MV-4-11 (cell line): ENCODE measurements around the gene SLC25A43.
"Not testable (repeated sequence)": the region's sequence is repeated elsewhere in the genome, so short reads cannot be mapped to it uniquely, and the experiment has no call there.

Experiments
- DNase-seq: peaks from one replicate; lab custom pipeline; 2025; lab: John Stamatoyannopoulos, UW

The SLC25A43 gene

GRCh38 chrX:119468551-119469312 lies 69.6 kb downstream of the SLC25A43 start:
- peak; percentile 64 for DNase-seq

- no peak for DNase-seq
Measured at GRCh38 chrX:119469313-119469635, 70.1 kb downstream of the SLC25A43 start.

- no peak for DNase-seq
Measured at GRCh38 chrX:119474615-119475388, 75.7 kb downstream of the SLC25A43 start.

GRCh38 chrX:119475389-119476101 lies 76.4 kb downstream of the SLC25A43 start:
- peak; percentile 37 for DNase-seq

- peak; percentile 10 for DNase-seq
Measured at GRCh38 chrX:119477812-119478232, 78.7 kb downstream of the SLC25A43 start.

GRCh38 chrX:119478504-119478903 lies 79.4 kb downstream of the SLC25A43 start:
- DNase-seq: no peak

GRCh38 chrX:119479845-119480244 lies 80.7 kb downstream of the SLC25A43 start:
- DNase-seq: no peak

- no peak for DNase-seq
Measured at GRCh38 chrX:119481323-119481801, 82.2 kb downstream of the SLC25A43 start.

GRCh38 chrX:119482041-119482440 lies 82.9 kb downstream of the SLC25A43 start:
- DNase-seq: no peak

- DNase-seq: peak; percentile 58
Measured at GRCh38 chrX:119482481-119483480, 83.6 kb downstream of the SLC25A43 start.

- DNase-seq: no peak
Measured at GRCh38 chrX:119486745-119487144, 87.6 kb downstream of the SLC25A43 start.

- DNase-seq: not testable (repeated sequence)
Measured at GRCh38 chrX:119487766-119488165, 88.6 kb downstream of the SLC25A43 start.

- peak; percentile 7 for DNase-seq
Measured at GRCh38 chrX:119488749-119489148, 89.6 kb downstream of the SLC25A43 start.

GRCh38 chrX:119489212-119490074 lies 90.3 kb downstream of the SLC25A43 start:
- no peak for DNase-seq

- DNase-seq: no peak
Measured at GRCh38 chrX:119492463-119492862, 93.3 kb downstream of the SLC25A43 start.

- not testable (repeated sequence) for DNase-seq
Measured at GRCh38 chrX:119493851-119494495, 94.8 kb downstream of the SLC25A43 start.

GRCh38 chrX:119495734-119496726 lies 96.9 kb downstream of the SLC25A43 start:
- DNase-seq: no peak

GRCh38 chrX:119497185-119497584 lies 98.0 kb downstream of the SLC25A43 start:
- peak; percentile 84 for DNase-seq
